HepG2 (cell line): ENCODE results near the gene CIT. TPM values are rescaled to one million over a fixed set of nuclear protein-coding genes. Genes with fewer than 3 reads are reported as not detected.
A peak's percentile ranks its signal among the peaks of the same experiment; 100 is the strongest.

ENCODE experiments used
- ELF4 ChIP-seq: sonication (generic); formaldehyde crosslinking; IDR thresholded peaks from 2 replicates; pipeline ENCODE4 v1.5.0; 2020; ENCODE audit warnings: missing genetic modification reagents, mild to moderate bottlenecking, moderate library complexity, borderline replicate concordance
- MYNN ChIP-seq: sonication (generic); formaldehyde crosslinking; IDR thresholded peaks from 2 replicates; pipeline ENCODE4 v1.4.0; 2020; ENCODE audit warnings: mild to moderate bottlenecking, low read depth, missing genetic modification reagents
- NFRKB ChIP-seq: fragments of 450-650 bp; IDR thresholded peaks from 2 replicates; pipeline ENCODE4 v1.6.1; 2017
- SP4 ChIP-seq: sonication (generic); formaldehyde crosslinking; IDR thresholded peaks from 2 replicates; pipeline ENCODE4 v1.8.1; 2023; ENCODE audit warnings: mild to moderate bottlenecking, missing genetic modification reagents
- ZNF263 ChIP-seq: sonication (generic); formaldehyde crosslinking; IDR thresholded peaks from 2 replicates; pipeline ENCODE4 v1.4.0; 2020; ENCODE audit warnings: missing genetic modification reagents
- polyA plus RNA-seq, 8 experiments: library from polyadenylated mRNA; depleted of rRNA in 3 of 8; stranded (reverse) in 7 of 8; unstranded in 1 of 8; fragments of >200 nt; fragmentation: Illumina TruSeq in 4 of 8; extraction: Trizol in 4 of 8; gene quantifications; 2 replicates each; pipeline versions ENCODE4 v1.2.1 to v1.2.3, GENCODE V29; 2011 to 2016; ENCODE audit warnings: low read depth in 4 of 8, missing spikeins in 1 of 8, mixed read lengths in 1 of 8; ENCODE audit not compliant: insufficient read depth in 1 of 8
- total RNA-seq, 5 experiments: library from RNA; depleted of rRNA; stranded (reverse); fragments of >200 nt; fragmentation: Illumina TruSeq; extraction: Trizol; gene quantifications; 2 replicates each; pipeline ENCODE4 v1.2.3, GENCODE V29; 2016; ENCODE audit warnings: low read depth in 1 of 5
- TF ChIP-seq, protein P1 (sequence below): sonication (generic); formaldehyde crosslinking; IDR thresholded peaks from 2 replicates; pipeline ENCODE4 v1.5.1; 2020; ENCODE audit warnings: mild to moderate bottlenecking, missing genetic modification reagents, moderate library complexity
- TF ChIP-seq, protein P2 (sequence below): sonication (generic); formaldehyde crosslinking; IDR thresholded peaks from 2 replicates; pipeline ENCODE4 v1.5.0; 2020; ENCODE audit warnings: mild to moderate bottlenecking, missing genetic modification reagents, borderline replicate concordance
- TF ChIP-seq, protein P3 (sequence below): sonication (generic); formaldehyde crosslinking; IDR thresholded peaks from 2 replicates; pipeline ENCODE4 v1.5.0; 2020; ENCODE audit warnings: missing genetic modification reagents
- TF ChIP-seq, protein P4 (sequence below): IDR thresholded peaks from 2 replicates; pipeline ENCODE4 v1.6.1; 2016; ENCODE audit warnings: mild to moderate bottlenecking, missing biosample characterization, missing genetic modification reagents
- TF ChIP-seq, protein P5 (sequence below): sonication (generic); formaldehyde crosslinking; IDR thresholded peaks from 2 replicates; pipeline ENCODE4 v1.8.0; 2022; ENCODE audit warnings: mild to moderate bottlenecking, missing genetic modification reagents, moderate library complexity
- TF ChIP-seq, protein P6 (sequence below): sonication (generic); formaldehyde crosslinking; IDR thresholded peaks from 2 replicates; pipeline ENCODE4 v1.8.0; 2022; ENCODE audit warnings: mild to moderate bottlenecking, missing genetic modification reagents; ENCODE audit not compliant: insufficient replicate concordance
- TF ChIP-seq, protein P7 (sequence below): sonication (generic); formaldehyde crosslinking; IDR thresholded peaks from 2 replicates; pipeline ENCODE4 v1.8.0; 2022; ENCODE audit warnings: missing genetic modification reagents, mild to moderate bottlenecking, borderline replicate concordance
- TF ChIP-seq, protein P8 (sequence below): sonication (generic); formaldehyde crosslinking; IDR thresholded peaks from 2 replicates; pipeline ENCODE4 v1.4.0; 2020; ENCODE audit warnings: missing genetic modification reagents, mild to moderate bottlenecking, borderline replicate concordance

Gene CIT
- total and polyA plus RNA-seq, 2 of the 13 experiments (the other 11 are each of a cell fraction or from before 2014, with no cell fraction given), result 7.7 to 11.7 TPM

DNA sequence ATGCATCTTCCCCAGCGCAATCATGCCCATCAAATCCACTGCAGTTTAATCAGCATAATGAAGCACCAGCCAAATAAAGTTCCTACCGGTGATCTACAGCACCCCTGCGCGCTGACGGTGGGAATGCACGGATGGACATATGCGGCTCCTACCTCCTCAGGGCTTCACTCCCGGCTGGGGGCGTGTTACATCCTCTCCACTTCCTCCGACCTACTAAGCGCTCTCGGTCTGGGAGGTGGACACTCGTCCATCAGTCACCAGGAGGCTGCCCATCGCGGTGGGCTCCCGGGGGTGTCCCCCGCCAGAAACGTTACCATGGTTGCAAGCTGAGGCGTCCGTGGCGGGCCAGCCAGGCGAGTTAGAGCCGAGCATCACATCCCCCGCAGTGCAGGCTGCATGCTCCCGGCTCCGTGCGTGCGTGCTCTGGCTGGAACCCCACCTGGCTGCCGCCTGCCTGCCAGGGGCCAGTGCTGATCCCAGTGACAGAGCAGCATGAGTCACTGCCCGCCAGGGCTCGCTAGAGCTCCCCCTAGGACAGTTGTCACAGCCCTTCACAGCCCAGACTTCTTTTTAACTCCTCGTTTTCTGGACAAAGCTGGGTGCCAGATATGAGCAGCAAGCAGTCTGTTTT, 73.0 kb downstream of the CIT start (continued):
- TF ChIP-seq, protein P1, sequence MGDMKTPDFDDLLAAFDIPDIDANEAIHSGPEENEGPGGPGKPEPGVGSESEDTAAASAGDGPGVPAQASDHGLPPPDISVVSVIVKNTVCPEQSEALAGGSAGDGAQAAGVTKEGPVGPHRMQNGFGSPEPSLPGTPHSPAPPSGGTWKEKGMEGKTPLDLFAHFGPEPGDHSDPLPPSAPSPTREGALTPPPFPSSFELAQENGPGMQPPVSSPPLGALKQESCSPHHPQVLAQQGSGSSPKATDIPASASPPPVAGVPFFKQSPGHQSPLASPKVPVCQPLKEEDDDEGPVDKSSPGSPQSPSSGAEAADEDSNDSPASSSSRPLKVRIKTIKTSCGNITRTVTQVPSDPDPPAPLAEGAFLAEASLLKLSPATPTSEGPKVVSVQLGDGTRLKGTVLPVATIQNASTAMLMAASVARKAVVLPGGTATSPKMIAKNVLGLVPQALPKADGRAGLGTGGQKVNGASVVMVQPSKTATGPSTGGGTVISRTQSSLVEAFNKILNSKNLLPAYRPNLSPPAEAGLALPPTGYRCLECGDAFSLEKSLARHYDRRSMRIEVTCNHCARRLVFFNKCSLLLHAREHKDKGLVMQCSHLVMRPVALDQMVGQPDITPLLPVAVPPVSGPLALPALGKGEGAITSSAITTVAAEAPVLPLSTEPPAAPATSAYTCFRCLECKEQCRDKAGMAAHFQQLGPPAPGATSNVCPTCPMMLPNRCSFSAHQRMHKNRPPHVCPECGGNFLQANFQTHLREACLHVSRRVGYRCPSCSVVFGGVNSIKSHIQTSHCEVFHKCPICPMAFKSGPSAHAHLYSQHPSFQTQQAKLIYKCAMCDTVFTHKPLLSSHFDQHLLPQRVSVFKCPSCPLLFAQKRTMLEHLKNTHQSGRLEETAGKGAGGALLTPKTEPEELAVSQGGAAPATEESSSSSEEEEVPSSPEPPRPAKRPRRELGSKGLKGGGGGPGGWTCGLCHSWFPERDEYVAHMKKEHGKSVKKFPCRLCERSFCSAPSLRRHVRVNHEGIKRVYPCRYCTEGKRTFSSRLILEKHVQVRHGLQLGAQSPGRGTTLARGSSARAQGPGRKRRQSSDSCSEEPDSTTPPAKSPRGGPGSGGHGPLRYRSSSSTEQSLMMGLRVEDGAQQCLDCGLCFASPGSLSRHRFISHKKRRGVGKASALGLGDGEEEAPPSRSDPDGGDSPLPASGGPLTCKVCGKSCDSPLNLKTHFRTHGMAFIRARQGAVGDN, result peak; percentile 49
- TF ChIP-seq, protein P2, sequence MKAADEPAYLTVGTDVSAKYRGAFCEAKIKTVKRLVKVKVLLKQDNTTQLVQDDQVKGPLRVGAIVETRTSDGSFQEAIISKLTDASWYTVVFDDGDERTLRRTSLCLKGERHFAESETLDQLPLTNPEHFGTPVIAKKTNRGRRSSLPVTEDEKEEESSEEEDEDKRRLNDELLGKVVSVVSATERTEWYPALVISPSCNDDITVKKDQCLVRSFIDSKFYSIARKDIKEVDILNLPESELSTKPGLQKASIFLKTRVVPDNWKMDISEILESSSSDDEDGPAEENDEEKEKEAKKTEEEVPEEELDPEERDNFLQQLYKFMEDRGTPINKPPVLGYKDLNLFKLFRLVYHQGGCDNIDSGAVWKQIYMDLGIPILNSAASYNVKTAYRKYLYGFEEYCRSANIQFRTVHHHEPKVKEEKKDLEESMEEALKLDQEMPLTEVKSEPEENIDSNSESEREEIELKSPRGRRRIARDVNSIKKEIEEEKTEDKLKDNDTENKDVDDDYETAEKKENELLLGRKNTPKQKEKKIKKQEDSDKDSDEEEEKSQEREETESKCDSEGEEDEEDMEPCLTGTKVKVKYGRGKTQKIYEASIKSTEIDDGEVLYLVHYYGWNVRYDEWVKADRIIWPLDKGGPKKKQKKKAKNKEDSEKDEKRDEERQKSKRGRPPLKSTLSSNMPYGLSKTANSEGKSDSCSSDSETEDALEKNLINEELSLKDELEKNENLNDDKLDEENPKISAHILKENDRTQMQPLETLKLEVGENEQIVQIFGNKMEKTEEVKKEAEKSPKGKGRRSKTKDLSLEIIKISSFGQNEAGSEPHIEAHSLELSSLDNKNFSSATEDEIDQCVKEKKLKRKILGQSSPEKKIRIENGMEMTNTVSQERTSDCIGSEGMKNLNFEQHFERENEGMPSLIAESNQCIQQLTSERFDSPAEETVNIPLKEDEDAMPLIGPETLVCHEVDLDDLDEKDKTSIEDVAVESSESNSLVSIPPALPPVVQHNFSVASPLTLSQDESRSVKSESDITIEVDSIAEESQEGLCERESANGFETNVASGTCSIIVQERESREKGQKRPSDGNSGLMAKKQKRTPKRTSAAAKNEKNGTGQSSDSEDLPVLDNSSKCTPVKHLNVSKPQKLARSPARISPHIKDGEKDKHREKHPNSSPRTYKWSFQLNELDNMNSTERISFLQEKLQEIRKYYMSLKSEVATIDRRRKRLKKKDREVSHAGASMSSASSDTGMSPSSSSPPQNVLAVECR (CRISPR knock-in tag), result peak; percentile 42; the same call in 1 of the 2 replicates
- TF ChIP-seq MYNN (CRISPR knock-in tag) (no peak), NFRKB (no peak), SP4 (CRISPR knock-in tag) (no peak), ZNF263 (CRISPR knock-in tag) (no peak), ELF4 (CRISPR knock-in tag) (no peak)
- TF ChIP-seq, protein P3, sequence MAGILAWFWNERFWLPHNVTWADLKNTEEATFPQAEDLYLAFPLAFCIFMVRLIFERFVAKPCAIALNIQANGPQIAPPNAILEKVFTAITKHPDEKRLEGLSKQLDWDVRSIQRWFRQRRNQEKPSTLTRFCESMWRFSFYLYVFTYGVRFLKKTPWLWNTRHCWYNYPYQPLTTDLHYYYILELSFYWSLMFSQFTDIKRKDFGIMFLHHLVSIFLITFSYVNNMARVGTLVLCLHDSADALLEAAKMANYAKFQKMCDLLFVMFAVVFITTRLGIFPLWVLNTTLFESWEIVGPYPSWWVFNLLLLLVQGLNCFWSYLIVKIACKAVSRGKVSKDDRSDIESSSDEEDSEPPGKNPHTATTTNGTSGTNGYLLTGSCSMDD (CRISPR knock-in tag), result no peak
- TF ChIP-seq, protein P4, sequence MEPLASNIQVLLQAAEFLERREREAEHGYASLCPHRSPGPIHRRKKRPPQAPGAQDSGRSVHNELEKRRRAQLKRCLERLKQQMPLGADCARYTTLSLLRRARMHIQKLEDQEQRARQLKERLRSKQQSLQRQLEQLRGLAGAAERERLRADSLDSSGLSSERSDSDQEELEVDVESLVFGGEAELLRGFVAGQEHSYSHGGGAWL (CRISPR knock-in tag), result no peak
- TF ChIP-seq, protein P5, sequence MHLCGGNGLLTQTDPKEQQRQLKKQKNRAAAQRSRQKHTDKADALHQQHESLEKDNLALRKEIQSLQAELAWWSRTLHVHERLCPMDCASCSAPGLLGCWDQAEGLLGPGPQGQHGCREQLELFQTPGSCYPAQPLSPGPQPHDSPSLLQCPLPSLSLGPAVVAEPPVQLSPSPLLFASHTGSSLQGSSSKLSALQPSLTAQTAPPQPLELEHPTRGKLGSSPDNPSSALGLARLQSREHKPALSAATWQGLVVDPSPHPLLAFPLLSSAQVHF (CRISPR knock-in tag), result no peak
- TF ChIP-seq, protein P6, sequence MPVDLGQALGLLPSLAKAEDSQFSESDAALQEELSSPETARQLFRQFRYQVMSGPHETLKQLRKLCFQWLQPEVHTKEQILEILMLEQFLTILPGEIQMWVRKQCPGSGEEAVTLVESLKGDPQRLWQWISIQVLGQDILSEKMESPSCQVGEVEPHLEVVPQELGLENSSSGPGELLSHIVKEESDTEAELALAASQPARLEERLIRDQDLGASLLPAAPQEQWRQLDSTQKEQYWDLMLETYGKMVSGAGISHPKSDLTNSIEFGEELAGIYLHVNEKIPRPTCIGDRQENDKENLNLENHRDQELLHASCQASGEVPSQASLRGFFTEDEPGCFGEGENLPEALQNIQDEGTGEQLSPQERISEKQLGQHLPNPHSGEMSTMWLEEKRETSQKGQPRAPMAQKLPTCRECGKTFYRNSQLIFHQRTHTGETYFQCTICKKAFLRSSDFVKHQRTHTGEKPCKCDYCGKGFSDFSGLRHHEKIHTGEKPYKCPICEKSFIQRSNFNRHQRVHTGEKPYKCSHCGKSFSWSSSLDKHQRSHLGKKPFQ (CRISPR knock-in tag), result no peak
- TF ChIP-seq, protein P7, sequence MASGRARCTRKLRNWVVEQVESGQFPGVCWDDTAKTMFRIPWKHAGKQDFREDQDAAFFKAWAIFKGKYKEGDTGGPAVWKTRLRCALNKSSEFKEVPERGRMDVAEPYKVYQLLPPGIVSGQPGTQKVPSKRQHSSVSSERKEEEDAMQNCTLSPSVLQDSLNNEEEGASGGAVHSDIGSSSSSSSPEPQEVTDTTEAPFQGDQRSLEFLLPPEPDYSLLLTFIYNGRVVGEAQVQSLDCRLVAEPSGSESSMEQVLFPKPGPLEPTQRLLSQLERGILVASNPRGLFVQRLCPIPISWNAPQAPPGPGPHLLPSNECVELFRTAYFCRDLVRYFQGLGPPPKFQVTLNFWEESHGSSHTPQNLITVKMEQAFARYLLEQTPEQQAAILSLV, result no peak
- TF ChIP-seq, protein P8, sequence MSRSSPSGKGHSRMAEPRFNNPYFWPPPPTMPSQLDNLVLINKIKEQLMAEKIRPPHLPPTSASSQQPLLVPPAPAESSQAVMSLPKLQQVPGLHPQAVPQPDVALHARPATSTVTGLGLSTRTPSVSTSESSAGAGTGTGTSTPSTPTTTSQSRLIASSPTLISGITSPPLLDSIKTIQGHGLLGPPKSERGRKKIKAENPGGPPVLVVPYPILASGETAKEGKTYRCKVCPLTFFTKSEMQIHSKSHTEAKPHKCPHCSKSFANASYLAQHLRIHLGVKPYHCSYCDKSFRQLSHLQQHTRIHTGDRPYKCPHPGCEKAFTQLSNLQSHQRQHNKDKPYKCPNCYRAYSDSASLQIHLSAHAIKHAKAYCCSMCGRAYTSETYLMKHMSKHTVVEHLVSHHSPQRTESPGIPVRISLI (CRISPR knock-in tag), result peak; percentile 38; the same call in 1 of the 2 replicates
